ENCODE data around the gene SERPINB7.

The SERPINB7 gene

GRCh38 chr18:63763831-63764600 lies 11.2 kb upstream of the SERPINB7 start:
- TF ChIP-seq CTCF (IDR thresholded peaks at IDR 0.05; ENCODE audit: insufficient read depth, missing control alignments): no peak
- FAIRE-seq (no peak), DNase-seq (ENCODE audit: insufficient read length, low spot score) (no peak)

DNA sequence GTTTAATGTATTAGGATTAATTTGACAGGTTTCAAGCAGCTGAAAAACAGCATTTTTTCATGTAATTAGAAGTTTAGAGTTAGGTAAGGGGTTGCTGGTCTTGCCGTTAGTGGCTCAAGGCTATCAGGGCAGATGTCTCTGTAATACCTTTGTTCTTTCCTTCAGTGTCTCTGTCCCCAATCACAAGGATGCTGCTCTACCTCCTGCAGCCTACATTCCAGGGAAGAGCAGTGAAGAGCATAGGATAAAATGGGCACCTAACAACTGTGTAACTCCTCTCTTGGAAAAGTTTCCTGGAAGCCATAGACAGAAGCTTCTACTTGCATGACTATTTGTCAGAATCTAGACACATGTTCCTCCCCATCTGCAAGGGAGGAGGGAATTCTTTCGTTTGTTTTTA lies 9.4 kb upstream of the SERPINB7 start:
- DNase-seq (ENCODE audit: insufficient read length, low spot score) (no peak), FAIRE-seq (no peak)
- TF ChIP-seq CTCF (IDR thresholded peaks at IDR 0.05; ENCODE audit: insufficient read depth, missing control alignments): no peak

DNA sequence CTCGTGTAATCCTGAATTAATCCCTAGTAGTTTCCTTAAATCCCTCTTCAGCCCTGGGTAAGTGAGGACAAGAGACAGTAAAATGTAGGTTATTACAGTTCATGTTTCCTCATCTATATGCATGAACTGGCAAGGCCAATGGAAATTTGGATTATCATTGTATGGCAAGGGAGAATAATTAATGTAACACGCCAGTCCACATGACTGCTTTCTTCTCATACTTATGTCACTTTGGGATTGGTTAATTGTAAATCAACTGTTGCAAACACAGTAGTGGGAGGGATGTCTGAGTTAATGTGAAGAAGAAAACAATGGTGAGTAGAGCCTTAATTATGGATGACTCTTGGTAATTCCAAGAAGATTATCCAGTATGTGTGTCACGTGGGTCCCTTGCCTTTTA lies 1.7 kb upstream of the SERPINB7 start:
- FAIRE-seq: peak; percentile 99

DNA sequence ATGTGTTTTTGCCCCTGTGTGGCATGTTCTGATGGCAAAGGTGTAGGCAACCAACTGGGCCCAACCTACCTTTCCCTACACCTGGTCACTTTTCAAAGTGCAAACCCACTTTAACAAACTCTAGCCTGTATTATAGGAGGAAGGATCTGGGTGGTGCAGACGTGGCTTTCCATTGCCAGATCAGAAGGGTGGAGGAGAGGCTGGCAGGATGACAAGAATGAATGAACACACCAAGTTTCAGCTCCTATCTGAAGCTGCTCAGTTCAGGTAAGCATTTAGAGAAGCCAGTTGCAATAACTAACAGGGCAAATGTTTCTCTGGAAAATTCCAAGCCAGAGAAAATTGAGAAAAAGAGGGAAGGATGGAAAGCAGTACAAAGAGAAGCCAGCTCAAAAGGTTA lies 707 bp upstream of the SERPINB7 start:
- FAIRE-seq (no peak), DNase-seq (ENCODE audit: insufficient read length, low spot score) (no peak)
- no peak for TF ChIP-seq CTCF (IDR thresholded peaks at IDR 0.05; ENCODE audit: insufficient read depth, missing control alignments)

More for the DNA sequence above, 1.7 kb upstream of the SERPINB7 start:
- no peak for DNase-seq (ENCODE audit: insufficient read length, low spot score)
- TF ChIP-seq CTCF (IDR thresholded peaks at IDR 0.05; ENCODE audit: insufficient read depth, missing control alignments): no peak

DNA sequence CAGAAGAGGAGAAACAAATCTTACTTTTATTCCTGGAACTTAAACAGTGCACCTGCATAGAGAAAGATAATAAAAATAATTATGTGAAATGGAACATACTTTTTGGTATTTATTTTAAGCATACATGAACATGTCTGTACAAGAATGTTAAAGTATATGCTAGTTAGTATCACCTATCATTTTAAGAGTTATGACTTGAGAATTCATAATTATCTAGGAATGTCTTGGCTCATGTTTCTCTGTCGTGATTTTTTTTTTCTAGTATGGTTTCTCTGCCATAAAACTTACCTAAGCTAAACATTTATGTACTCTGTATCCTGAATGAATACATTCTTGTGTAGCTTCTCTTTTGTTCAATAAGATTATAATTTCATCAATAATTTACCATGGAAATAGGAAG lies 4.2 kb downstream of the SERPINB7 start:
- no peak for FAIRE-seq

GRCh38 chr18:63783394-63783793 lies 8.2 kb downstream of the SERPINB7 start:
- DNase-seq (ENCODE audit: insufficient read length, low spot score): no peak
- TF ChIP-seq CTCF (IDR thresholded peaks at IDR 0.05; ENCODE audit: insufficient read depth, missing control alignments): no peak
- peak; percentile 11 for FAIRE-seq

More for the DNA sequence above, 4.2 kb downstream of the SERPINB7 start:
- no peak for TF ChIP-seq CTCF (IDR thresholded peaks at IDR 0.05; ENCODE audit: insufficient read depth, missing control alignments)
- no peak for DNase-seq (ENCODE audit: insufficient read length, low spot score)

DNA sequence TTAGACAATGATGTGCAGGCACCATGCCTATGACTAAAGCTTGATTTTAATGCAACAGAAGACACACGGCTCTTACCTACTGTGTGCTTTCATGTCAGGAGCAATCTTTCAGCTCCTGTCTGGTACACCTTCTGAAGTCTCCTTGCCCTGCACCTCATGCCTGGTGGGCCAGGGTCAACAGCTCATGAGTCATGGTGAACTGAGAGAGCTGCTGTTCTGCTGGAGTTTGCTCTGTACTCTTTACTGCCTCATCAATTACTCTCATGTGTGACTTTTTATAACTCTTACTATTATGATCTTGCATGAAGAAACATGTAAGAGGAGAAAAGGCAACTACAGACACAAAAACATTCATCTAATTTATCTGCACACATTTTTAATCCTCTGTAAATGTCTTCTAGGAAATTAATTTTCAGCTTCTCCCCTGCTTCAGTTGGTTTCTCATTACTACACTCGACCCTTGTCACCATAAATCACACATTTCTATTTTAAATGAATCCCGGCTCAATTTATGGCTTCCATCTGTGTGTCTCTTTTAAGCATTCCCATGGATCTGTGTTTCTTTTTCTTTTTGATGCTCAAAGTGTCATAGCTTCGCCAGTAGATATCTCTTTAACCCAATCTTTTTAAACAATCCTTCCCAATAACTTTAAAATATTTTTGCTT lies 9.7 kb downstream of the SERPINB7 start:
- DNase-seq (ENCODE audit: insufficient read length, low spot score) (no peak), FAIRE-seq (no peak)
- TF ChIP-seq CTCF (IDR thresholded peaks at IDR 0.05; ENCODE audit: insufficient read depth, missing control alignments): no peak

Data from D721Med (cell line).